Measurements from ENCODE around the gene C6orf141. TPM values are rescaled to one million over a fixed set of nuclear protein-coding genes. Genes with fewer than 3 reads are reported as not detected.

Gene C6orf141
- total and polyA plus RNA-seq, 2 of the 13 experiments (the other 11 are each of a cell fraction or from before 2014, with no cell fraction given) = 0.07 TPM; not detected in 1

DNA sequence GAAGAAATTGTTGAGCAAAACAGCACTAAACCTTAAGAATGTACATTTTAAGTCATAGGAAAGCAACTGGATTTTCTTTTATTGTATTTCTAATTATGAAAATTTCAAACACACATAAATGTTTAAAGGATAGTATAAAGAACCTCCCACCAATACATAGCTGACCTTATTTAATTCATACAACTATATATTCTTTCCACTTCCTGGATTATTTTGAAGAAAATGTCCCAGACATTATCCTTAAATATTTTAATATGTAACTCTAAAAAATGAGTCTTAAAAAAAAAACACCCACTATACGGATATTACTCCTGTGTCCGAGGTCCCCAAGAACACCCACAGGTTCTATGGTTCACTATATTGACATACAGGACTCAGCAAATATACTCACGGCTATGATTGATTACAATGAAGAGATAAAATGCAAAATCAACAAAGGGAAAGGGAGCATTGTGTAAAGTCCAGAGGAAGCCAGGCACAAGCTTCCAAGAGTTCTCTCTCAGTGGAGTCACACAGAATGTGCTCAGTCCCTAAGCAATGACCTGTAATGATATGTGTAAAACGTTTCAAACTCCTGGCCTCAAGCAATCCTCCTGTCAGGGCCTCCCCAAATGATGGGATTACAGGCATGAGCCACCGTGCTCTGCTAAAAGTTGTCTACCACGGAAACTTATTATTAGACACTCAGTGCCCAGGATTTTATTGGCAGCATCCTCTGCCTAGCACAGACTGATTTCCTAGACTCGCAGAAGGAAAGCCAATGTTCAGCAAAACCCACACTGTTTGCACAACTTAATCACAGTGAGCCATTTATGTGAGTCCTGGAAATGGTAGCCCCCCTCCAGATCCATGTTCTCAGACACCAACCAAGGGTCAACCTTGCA lies 27.5 kb upstream of the C6orf141 start (continued):
- TF ChIP-seq, protein P1, sequence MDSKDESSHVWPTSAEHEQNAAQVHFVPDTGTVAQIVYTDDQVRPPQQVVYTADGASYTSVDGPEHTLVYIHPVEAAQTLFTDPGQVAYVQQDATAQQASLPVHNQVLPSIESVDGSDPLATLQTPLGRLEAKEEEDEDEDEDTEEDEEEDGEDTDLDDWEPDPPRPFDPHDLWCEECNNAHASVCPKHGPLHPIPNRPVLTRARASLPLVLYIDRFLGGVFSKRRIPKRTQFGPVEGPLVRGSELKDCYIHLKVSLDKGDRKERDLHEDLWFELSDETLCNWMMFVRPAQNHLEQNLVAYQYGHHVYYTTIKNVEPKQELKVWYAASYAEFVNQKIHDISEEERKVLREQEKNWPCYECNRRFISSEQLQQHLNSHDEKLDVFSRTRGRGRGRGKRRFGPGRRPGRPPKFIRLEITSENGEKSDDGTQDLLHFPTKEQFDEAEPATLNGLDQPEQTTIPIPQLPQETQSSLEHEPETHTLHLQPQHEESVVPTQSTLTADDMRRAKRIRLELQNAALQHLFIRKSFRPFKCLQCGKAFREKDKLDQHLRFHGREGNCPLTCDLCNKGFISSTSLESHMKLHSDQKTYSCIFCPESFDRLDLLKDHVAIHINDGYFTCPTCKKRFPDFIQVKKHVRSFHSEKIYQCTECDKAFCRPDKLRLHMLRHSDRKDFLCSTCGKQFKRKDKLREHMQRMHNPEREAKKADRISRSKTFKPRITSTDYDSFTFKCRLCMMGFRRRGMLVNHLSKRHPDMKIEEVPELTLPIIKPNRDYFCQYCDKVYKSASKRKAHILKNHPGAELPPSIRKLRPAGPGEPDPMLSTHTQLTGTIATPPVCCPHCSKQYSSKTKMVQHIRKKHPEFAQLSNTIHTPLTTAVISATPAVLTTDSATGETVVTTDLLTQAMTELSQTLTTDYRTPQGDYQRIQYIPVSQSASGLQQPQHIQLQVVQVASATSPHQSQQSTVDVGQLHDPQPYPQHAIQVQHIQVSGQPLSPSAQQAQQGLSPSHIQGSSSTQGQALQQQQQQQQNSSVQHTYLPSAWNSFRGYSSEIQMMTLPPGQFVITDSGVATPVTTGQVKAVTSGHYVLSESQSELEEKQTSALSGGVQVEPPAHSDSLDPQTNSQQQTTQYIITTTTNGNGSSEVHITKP (CRISPR knock-in tag; IDR thresholded peaks at IDR 0.05; ENCODE audit: low read depth) = peak; percentile 60
- TF ChIP-seq PRMT3 (CRISPR knock-in tag; IDR thresholded peaks at IDR 0.05; ENCODE audit: borderline replicate concordance, low read depth) = no peak
- no peak for TF ChIP-seq ZNF180 (CRISPR knock-in tag; IDR thresholded peaks at IDR 0.05; ENCODE audit: borderline replicate concordance, low read depth)
- TF ChIP-seq ZNF232 (CRISPR knock-in tag; IDR thresholded peaks at IDR 0.05; ENCODE audit: borderline replicate concordance) = no peak; the same call in none of the 2 replicates
- TF ChIP-seq ZKSCAN8 (CRISPR knock-in tag; IDR thresholded peaks at IDR 0.05; ENCODE audit: borderline replicate concordance) = peak; percentile 93
- peak; percentile 94 for TF ChIP-seq ZNF292 (CRISPR knock-in tag; IDR thresholded peaks at IDR 0.05; ENCODE audit: borderline replicate concordance, low read depth)
- TF ChIP-seq, protein P2, sequence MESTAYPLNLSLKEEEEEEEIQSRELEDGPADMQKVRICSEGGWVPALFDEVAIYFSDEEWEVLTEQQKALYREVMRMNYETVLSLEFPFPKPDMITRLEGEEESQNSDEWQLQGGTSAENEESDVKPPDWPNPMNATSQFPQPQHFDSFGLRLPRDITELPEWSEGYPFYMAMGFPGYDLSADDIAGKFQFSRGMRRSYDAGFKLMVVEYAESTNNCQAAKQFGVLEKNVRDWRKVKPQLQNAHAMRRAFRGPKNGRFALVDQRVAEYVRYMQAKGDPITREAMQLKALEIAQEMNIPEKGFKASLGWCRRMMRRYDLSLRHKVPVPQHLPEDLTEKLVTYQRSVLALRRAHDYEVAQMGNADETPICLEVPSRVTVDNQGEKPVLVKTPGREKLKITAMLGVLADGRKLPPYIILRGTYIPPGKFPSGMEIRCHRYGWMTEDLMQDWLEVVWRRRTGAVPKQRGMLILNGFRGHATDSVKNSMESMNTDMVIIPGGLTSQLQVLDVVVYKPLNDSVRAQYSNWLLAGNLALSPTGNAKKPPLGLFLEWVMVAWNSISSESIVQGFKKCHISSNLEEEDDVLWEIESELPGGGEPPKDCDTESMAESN (CRISPR knock-in tag; conservative IDR thresholded peaks at IDR 0.05) = 0 out of 2 replicates have a peak, but pooled peaks have one; percentile 20
- peak; percentile 59 for TF ChIP-seq CREB1 (IDR thresholded peaks at IDR 0.05)
- TF ChIP-seq CREB1 (CRISPR knock-in tag; IDR thresholded peaks at IDR 0.05) = peak; percentile 90
- TF ChIP-seq, protein P3, sequence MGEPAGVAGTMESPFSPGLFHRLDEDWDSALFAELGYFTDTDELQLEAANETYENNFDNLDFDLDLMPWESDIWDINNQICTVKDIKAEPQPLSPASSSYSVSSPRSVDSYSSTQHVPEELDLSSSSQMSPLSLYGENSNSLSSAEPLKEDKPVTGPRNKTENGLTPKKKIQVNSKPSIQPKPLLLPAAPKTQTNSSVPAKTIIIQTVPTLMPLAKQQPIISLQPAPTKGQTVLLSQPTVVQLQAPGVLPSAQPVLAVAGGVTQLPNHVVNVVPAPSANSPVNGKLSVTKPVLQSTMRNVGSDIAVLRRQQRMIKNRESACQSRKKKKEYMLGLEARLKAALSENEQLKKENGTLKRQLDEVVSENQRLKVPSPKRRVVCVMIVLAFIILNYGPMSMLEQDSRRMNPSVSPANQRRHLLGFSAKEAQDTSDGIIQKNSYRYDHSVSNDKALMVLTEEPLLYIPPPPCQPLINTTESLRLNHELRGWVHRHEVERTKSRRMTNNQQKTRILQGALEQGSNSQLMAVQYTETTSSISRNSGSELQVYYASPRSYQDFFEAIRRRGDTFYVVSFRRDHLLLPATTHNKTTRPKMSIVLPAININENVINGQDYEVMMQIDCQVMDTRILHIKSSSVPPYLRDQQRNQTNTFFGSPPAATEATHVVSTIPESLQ (CRISPR knock-in tag; conservative IDR thresholded peaks at IDR 0.05) = no peak; the same call in 1 of the 2 replicates
- TF ChIP-seq ZNF674 (CRISPR knock-in tag; IDR thresholded peaks at IDR 0.05; ENCODE audit: low read depth) = no peak
- TF ChIP-seq, protein P4, sequence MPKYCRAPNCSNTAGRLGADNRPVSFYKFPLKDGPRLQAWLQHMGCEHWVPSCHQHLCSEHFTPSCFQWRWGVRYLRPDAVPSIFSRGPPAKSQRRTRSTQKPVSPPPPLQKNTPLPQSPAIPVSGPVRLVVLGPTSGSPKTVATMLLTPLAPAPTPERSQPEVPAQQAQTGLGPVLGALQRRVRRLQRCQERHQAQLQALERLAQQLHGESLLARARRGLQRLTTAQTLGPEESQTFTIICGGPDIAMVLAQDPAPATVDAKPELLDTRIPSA (CRISPR knock-in tag; IDR thresholded peaks at IDR 0.05; ENCODE audit: borderline replicate concordance) = no peak; the same call in 1 of the 2 replicates
- peak; percentile 84 for TF ChIP-seq FOSL2 (CRISPR knock-in tag; IDR thresholded peaks at IDR 0.05)
- TF ChIP-seq ZNF263 (CRISPR knock-in tag; IDR thresholded peaks at IDR 0.05) = peak; percentile 43; the same call in 1 of the 2 replicates
- TF ChIP-seq, protein P5, sequence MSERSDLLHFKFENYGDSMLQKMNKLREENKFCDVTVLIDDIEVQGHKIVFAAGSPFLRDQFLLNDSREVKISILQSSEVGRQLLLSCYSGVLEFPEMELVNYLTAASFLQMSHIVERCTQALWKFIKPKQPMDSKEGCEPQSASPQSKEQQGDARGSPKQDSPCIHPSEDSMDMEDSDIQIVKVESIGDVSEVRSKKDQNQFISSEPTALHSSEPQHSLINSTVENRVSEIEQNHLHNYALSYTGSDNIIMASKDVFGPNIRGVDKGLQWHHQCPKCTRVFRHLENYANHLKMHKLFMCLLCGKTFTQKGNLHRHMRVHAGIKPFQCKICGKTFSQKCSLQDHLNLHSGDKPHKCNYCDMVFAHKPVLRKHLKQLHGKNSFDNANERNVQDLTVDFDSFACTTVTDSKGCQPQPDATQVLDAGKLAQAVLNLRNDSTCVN (CRISPR knock-in tag; IDR thresholded peaks at IDR 0.05; ENCODE audit: borderline replicate concordance) = 0 out of 2 replicates have a peak, but pooled peaks have one; percentile 47
- peak; percentile 98 for TF ChIP-seq TBX3 (IDR thresholded peaks at IDR 0.05; ENCODE audit: borderline replicate concordance)
- peak; percentile 40; the same call in 1 of the 2 replicates for TF ChIP-seq SMC3 (IDR thresholded peaks at IDR 0.05; ENCODE audit: low read length)
- TF ChIP-seq TBL1XR1 (IDR thresholded peaks at IDR 0.05; ENCODE audit: borderline replicate concordance, low read length, partially characterized antibody) = peak; percentile 73

Measured in HepG2 (cell line).